Neural cell (in vitro differentiated cells): Measurements from ENCODE around the gene METAP2. TPM values are rescaled to one million over a fixed set of nuclear protein-coding genes. Genes with fewer than 3 reads are reported as not detected.

Experiments
- H2AFZ ChIP-seq: fragments of 200-600, 300-800 bp; sonication (generic), shearing (Covaris generic); 2 replicates; pipeline ENCODE4 v1.6.0; 2014; ENCODE audit warnings: low read depth, mild to moderate bottlenecking, antibody characterized with exemption, low read length, moderate library complexity
- H3F3A ChIP-seq: fragments of 200-600 bp; shearing (Covaris generic); 2 replicates; pipeline ENCODE4 v1.6.1; 2016; ENCODE audit warnings: mild to moderate bottlenecking, moderate library complexity, mixed read lengths, antibody characterized with exemption, low read length; ENCODE audit not compliant: insufficient read depth, poor library complexity, severe bottlenecking
- H3K27ac ChIP-seq: fragments of 200-600, 300-800 bp; sonication (generic), shearing (Covaris generic); 2 replicates; pipeline ENCODE4 v1.5.1; 2014; ENCODE audit warnings: mild to moderate bottlenecking, low read length, moderate library complexity
- H3K27me3 ChIP-seq: fragments of 300-800, 200-600 bp; sonication (generic), shearing (Covaris generic); 2 replicates; pipeline ENCODE4 v1.6.0; 2014; ENCODE audit warnings: mild to moderate bottlenecking, low read depth, low read length, moderate library complexity; ENCODE audit not compliant: insufficient read depth
- H3K36me3 ChIP-seq: fragments of 300-800, 200-600 bp; sonication (generic), shearing (Covaris generic); 2 replicates; pipeline ENCODE4 v1.5.1; 2014; ENCODE audit warnings: mild to moderate bottlenecking, antibody characterized with exemption, low read length, moderate library complexity; ENCODE audit not compliant: insufficient read depth
- H3K4me2 ChIP-seq: fragments of 300-800, 200-600 bp; sonication (generic), shearing (Covaris generic); 2 replicates; pipeline ENCODE4 v1.6.0; 2014; ENCODE audit warnings: mild to moderate bottlenecking, low read length
- H3K4me3 ChIP-seq: fragments of 300-800, 200-600 bp; sonication (generic), shearing (Covaris generic); 2 replicates; pipeline ENCODE4 v1.5.1; 2014; ENCODE audit warnings: mild to moderate bottlenecking, low read length, moderate library complexity
- H3K79me2 ChIP-seq: fragments of 200-600 bp; shearing (Covaris generic); replicated peaks from 2 replicates; pipeline ENCODE4 v1.6.0; 2014; ENCODE audit warnings: mild to moderate bottlenecking, low read length, moderate library complexity; ENCODE audit not compliant: insufficient read depth
- H3K9ac ChIP-seq: fragments of 300-800, 200-600 bp; sonication (generic), shearing (Covaris generic); 2 replicates; pipeline ENCODE4 v1.6.1; 2016; ENCODE audit warnings: mild to moderate bottlenecking, low read length, mixed read lengths
- H3K9me2 ChIP-seq: fragments of 200-600 bp; shearing (Covaris generic); 2 replicates; pipeline ENCODE4 v1.6.1; 2016; ENCODE audit warnings: mild to moderate bottlenecking, low read length, mixed read lengths; ENCODE audit not compliant: insufficient read depth
- H3K9me3 ChIP-seq: fragments of 200-600, 300-800 bp; sonication (generic), shearing (Covaris generic); 2 replicates; pipeline ENCODE4 v1.6.1; 2016; ENCODE audit warnings: mild to moderate bottlenecking, mixed run types, low read length, moderate library complexity, mixed read lengths
- H4K20me1 ChIP-seq: fragments of 200-600 bp; shearing (Covaris generic); 2 replicates; pipeline ENCODE4 v1.6.1; 2016; ENCODE audit warnings: mild to moderate bottlenecking, mixed run types; ENCODE audit not compliant: insufficient read depth
- EP300 ChIP-seq: fragments of 450-650 bp; conservative IDR thresholded peaks from 2 replicates; pipeline ENCODE4 v1.6.1; 2014; ENCODE audit warnings: antibody characterized with exemption, mild to moderate bottlenecking, moderate library complexity; ENCODE audit not compliant: poor library complexity, severe bottlenecking
- EZH2 ChIP-seq: fragments of 200-600, 300-800 bp; shearing (Covaris generic), sonication (generic); IDR thresholded peaks from 2 replicates; pipeline ENCODE4 v1.6.1; 2014; ENCODE audit warnings: antibody characterized with exemption, low read length, borderline replicate concordance, mild to moderate bottlenecking; ENCODE audit not compliant: insufficient read depth, poor library complexity, severe bottlenecking
- MXI1 ChIP-seq: fragments of 450-650 bp; conservative IDR thresholded peaks from 2 replicates; pipeline ENCODE4 v1.6.1; 2014; ENCODE audit warnings: antibody characterized with exemption, mild to moderate bottlenecking; ENCODE audit not compliant: poor library complexity, severe bottlenecking
- POLR2AphosphoS5 ChIP-seq: IDR thresholded peaks from 2 replicates; pipeline ENCODE4 v1.6.1; 2012
- RAD21 ChIP-seq: fragments of 450-650 bp; conservative IDR thresholded peaks from 2 replicates; pipeline ENCODE4 v1.6.1; 2014; ENCODE audit warnings: antibody characterized with exemption, mild to moderate bottlenecking, moderate library complexity
- SMC3 ChIP-seq: fragments of 450-650 bp; conservative IDR thresholded peaks from 2 replicates; pipeline ENCODE4 v1.6.1; 2014; ENCODE audit warnings: antibody characterized with exemption, mild to moderate bottlenecking, moderate library complexity; ENCODE audit not compliant: poor library complexity
- TAF1 ChIP-seq: IDR thresholded peaks from 2 replicates; pipeline ENCODE4 v1.6.1; 2012; ENCODE audit warnings: low read depth
- polyA plus RNA-seq: library from polyadenylated mRNA; depleted of rRNA; stranded (reverse); fragments of >200 nt; gene quantifications from 2 replicates; pipeline ENCODE4 v1.2.3, GENCODE V29; 2014
- TF ChIP-seq, protein P1 (sequence below): fragments of 450-650 bp; IDR thresholded peaks from 2 replicates; pipeline ENCODE4 v1.5.1; 2014; ENCODE audit warnings: antibody characterized with exemption, mild to moderate bottlenecking, moderate library complexity; ENCODE audit not compliant: poor library complexity, severe bottlenecking
- TF ChIP-seq, protein P2 (sequence below): IDR thresholded peaks from 2 replicates; pipeline ENCODE4 v1.6.1; 2012; ENCODE audit warnings: borderline replicate concordance

METAP2 gene
- polyA plus RNA-seq, 1 donor from 2014 or later = 78.0 TPM

DNA sequence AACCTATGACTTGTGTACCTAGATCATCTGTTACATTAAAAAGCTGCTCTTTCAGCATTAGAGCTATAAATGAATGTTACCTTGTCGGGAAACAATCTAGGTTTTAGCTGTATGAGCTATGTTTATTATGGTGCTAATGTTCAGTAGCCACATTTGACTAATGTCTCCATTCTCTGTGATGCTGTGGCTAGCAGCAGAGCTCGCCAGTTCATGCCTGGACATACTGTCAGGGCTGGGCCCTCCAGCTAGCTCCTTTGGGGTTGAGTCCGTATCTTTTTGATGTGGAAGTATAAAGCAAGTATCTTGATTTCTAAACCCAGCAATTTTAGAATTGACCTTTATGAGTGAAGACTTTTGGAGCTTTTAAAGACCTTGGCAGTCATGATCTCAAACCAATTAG is 41.2 kb downstream of the METAP2 start:
- Histone ChIP-seq H3K27me3 (no peaks in the 10 kb centered on the region), H3K9me2 (no peaks in the 10 kb centered on the region), H3F3A (no peaks in the 10 kb centered on the region), H4K20me1 (no peaks in the 10 kb centered on the region), H3K36me3 (peaks cover 22% of the 10 kb centered on the region), H3K4me2 (no peak overlapping the region), H3K27ac (no peak overlapping the region), H3K79me2 (no peaks in the 10 kb centered on the region), H3K9ac (no peak overlapping the region), H2AFZ (no peak overlapping the region), H3K9me3 (no peaks in the 10 kb centered on the region), H3K4me3 (no peak overlapping the region)
- TF ChIP-seq MXI1 (no peak), SMC3 (no peak), POLR2AphosphoS5 (no peak), EZH2 (no peak), EP300 (no peak), TAF1 (no peak), RAD21 (no peak)
- TF ChIP-seq, protein P1, sequence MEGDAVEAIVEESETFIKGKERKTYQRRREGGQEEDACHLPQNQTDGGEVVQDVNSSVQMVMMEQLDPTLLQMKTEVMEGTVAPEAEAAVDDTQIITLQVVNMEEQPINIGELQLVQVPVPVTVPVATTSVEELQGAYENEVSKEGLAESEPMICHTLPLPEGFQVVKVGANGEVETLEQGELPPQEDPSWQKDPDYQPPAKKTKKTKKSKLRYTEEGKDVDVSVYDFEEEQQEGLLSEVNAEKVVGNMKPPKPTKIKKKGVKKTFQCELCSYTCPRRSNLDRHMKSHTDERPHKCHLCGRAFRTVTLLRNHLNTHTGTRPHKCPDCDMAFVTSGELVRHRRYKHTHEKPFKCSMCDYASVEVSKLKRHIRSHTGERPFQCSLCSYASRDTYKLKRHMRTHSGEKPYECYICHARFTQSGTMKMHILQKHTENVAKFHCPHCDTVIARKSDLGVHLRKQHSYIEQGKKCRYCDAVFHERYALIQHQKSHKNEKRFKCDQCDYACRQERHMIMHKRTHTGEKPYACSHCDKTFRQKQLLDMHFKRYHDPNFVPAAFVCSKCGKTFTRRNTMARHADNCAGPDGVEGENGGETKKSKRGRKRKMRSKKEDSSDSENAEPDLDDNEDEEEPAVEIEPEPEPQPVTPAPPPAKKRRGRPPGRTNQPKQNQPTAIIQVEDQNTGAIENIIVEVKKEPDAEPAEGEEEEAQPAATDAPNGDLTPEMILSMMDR = no peak
- TF ChIP-seq, protein P2, sequence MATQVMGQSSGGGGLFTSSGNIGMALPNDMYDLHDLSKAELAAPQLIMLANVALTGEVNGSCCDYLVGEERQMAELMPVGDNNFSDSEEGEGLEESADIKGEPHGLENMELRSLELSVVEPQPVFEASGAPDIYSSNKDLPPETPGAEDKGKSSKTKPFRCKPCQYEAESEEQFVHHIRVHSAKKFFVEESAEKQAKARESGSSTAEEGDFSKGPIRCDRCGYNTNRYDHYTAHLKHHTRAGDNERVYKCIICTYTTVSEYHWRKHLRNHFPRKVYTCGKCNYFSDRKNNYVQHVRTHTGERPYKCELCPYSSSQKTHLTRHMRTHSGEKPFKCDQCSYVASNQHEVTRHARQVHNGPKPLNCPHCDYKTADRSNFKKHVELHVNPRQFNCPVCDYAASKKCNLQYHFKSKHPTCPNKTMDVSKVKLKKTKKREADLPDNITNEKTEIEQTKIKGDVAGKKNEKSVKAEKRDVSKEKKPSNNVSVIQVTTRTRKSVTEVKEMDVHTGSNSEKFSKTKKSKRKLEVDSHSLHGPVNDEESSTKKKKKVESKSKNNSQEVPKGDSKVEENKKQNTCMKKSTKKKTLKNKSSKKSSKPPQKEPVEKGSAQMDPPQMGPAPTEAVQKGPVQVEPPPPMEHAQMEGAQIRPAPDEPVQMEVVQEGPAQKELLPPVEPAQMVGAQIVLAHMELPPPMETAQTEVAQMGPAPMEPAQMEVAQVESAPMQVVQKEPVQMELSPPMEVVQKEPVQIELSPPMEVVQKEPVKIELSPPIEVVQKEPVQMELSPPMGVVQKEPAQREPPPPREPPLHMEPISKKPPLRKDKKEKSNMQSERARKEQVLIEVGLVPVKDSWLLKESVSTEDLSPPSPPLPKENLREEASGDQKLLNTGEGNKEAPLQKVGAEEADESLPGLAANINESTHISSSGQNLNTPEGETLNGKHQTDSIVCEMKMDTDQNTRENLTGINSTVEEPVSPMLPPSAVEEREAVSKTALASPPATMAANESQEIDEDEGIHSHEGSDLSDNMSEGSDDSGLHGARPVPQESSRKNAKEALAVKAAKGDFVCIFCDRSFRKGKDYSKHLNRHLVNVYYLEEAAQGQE = no peak

DNA sequence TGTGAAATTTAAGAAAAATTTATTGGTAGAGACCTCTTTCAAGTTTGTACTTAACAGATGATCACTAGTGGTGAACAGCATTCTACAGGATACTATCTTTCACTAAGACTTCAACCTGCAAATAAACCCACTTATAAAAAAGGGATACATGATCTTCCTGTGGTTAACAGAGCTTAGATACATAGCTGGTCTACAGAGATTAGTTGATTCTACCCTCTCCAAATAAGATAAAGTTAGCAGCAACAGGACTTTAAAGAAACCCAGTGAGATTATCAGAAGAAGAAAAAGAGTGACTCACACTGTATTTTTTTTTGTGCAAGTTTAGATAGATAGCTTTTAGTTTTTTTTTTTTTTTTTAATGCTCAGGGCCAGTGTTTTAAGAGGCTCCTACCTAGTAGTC is 42.8 kb downstream of the METAP2 start:
- Histone ChIP-seq H3F3A (no peaks in the 10 kb centered on the region), H3K4me2 (no peak overlapping the region), H3K9ac (no peak overlapping the region), H3K27me3 (no peaks in the 10 kb centered on the region), H3K36me3 (peaks cover 20% of the 10 kb centered on the region), H3K4me3 (no peak overlapping the region), H2AFZ (no peak overlapping the region), H3K9me3 (no peaks in the 10 kb centered on the region), H3K27ac (no peak overlapping the region), H3K79me2 (no peaks in the 10 kb centered on the region), H3K9me2 (no peaks in the 10 kb centered on the region), H4K20me1 (no peaks in the 10 kb centered on the region)
- TF ChIP-seq EP300 (no peak), RAD21 (no peak), MXI1 (no peak), POLR2AphosphoS5 (no peak), EZH2 (no peak), TAF1 (no peak), SMC3 (no peak)
- TF ChIP-seq, protein P2 = no peak
- TF ChIP-seq, protein P1 = no peak
